Dendritic cell treated with granulocyte-macrophage colony-stimulating factor and Interleukin-4, amounts not matched to agents 40 ng/mL and 50 ng/mL, for 4 days (primary cell): Measurements from ENCODE around the gene NLRP1.

ENCODE experiments used
- H3K27ac Mint-ChIP-seq: one replicate; pipeline ENCODE4 v1.8.0; 2022; ENCODE audit warnings: mild to moderate bottlenecking, mixed read lengths
- H3K27me3 Mint-ChIP-seq: one replicate; pipeline ENCODE4 v1.8.0; 2022; ENCODE audit warnings: mild to moderate bottlenecking, mixed read lengths
- H3K36me3 Mint-ChIP-seq: one replicate; pipeline ENCODE4 v1.8.0; 2022; ENCODE audit warnings: low read depth, mixed read lengths
- H3K4me1 Mint-ChIP-seq: one replicate; pipeline ENCODE4 v1.8.0; 2022; ENCODE audit warnings: low read depth, mixed read lengths
- H3K4me3 Mint-ChIP-seq: one replicate; pipeline ENCODE4 v1.8.0; 2022; ENCODE audit warnings: mild to moderate bottlenecking, moderate library complexity, mixed read lengths
- H3K9me3 Mint-ChIP-seq: one replicate; pipeline ENCODE4 v1.8.0; 2022; ENCODE audit warnings: mixed read lengths
- intact Hi-C: fragments of 100-400 bp; cut with micrococcal nuclease; formaldehyde crosslinking; loops from one replicate; pipeline ENCODE4 v1.15.0; 2022

Gene NLRP1

DNA sequence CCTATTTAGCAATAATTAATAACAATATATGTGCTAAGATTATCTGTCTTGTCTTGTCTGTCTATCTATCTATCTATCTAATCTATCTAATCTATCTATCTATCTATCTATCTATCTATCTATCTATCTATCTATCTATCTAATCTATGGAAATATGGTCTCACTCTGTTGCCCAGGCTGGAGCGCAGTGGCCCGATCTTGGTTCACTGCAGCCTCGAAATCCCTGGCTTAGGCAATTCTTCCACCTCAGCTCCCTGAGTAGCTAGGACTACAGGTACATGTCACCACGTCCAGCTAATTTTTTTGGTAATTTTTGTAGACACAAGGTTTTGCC lies 53.3 kb downstream of the NLRP1 start:
- H3K9me3 Mint-ChIP-seq = no peaks in the 10 kb centered on the region
- H3K4me3 Mint-ChIP-seq = no peak overlapping the region
- H3K27ac Mint-ChIP-seq = no peak overlapping the region
- H3K36me3 Mint-ChIP-seq = peaks cover 99% of the 10 kb centered on the region
- no peaks in the 10 kb centered on the region for H3K27me3 Mint-ChIP-seq
- intact Hi-C loops = no loop called here
- H3K4me1 Mint-ChIP-seq = no peaks in the 10 kb centered on the region

DNA sequence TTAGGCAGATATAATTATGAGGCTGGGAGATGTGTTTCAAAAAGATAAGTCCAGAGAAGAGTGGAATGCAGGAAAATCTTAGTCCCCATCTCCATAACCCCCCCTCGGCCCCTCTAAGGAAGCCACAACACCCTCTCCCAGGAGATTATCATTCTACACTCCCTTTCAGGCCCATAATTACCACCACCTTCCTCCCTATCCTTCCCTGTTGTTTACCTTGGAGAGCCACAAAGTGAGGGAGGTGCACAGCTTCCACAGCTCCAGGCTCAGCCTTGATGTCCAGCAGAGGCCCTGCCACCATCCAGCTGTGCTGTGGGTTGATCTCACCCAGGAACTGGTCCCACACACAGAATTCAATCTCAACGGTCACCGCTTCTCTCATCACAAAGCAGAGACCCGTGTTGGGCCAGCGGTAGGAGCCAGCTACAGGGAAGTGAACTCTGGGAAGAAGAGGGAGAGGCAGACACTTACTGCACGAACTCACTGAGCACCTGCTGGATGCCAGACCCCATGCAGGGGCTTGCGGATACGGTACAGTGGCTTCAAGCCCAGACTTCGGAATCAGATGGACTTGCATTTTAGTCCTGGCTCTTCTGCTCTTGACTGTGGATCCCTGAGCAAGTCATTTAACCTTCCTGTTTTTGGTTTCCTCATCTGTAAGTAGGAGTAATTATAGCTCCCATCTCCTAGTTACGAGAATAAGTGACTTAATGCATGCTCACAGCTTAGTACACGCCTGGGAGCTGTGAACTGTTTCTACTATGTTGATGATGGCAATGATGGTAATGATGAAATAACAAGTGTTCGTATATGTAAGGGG lies 53.8 kb downstream of the NLRP1 start:
- H3K27me3 Mint-ChIP-seq = no peaks in the 10 kb centered on the region
- H3K27ac Mint-ChIP-seq = no peak overlapping the region
- H3K4me1 Mint-ChIP-seq = no peaks in the 10 kb centered on the region
- H3K9me3 Mint-ChIP-seq = no peaks in the 10 kb centered on the region
- intact Hi-C loops = no loop called here
- peaks cover 99% of the 10 kb centered on the region for H3K36me3 Mint-ChIP-seq
- no peak overlapping the region for H3K4me3 Mint-ChIP-seq

DNA sequence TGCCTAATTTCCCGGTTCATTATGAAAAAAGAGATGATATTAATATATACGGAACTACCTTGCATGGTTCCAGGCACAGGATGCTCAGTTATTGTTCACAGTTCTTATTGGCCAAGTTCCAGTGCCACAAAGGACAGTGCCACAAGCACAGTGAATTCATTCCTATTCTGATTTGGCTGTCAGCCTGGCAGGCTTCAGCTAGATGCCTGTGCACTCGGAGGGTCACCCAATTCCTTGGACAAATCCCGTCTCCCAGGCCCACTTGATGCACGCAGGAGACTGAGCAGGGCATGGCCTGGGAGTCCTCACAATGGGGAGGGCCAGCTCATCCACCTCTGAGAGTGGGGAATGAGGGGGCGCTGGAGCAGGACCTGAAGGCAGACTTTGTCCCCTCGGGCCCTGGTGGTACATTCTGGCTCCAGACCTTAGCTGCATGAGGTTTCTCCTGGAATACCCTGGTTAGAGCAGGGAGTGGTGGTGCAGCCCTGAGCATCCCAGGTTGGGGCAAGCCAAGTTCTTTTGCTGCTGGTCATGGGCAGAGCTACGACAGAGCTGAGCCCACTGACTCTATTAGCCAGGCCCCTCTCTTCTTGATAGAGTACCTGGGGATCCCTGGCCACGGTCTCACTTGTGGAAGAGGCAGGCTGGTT lies 56.6 kb downstream of the NLRP1 start:
- Mint-ChIP-seq H3K9me3 (no peaks in the 10 kb centered on the region), H3K27ac (no peak overlapping the region), H3K4me1 (no peaks in the 10 kb centered on the region), H3K27me3 (no peaks in the 10 kb centered on the region), H3K4me3 (no peak overlapping the region), H3K36me3 (peaks cover 99% of the 10 kb centered on the region)
- intact Hi-C loops = no loop called here

DNA sequence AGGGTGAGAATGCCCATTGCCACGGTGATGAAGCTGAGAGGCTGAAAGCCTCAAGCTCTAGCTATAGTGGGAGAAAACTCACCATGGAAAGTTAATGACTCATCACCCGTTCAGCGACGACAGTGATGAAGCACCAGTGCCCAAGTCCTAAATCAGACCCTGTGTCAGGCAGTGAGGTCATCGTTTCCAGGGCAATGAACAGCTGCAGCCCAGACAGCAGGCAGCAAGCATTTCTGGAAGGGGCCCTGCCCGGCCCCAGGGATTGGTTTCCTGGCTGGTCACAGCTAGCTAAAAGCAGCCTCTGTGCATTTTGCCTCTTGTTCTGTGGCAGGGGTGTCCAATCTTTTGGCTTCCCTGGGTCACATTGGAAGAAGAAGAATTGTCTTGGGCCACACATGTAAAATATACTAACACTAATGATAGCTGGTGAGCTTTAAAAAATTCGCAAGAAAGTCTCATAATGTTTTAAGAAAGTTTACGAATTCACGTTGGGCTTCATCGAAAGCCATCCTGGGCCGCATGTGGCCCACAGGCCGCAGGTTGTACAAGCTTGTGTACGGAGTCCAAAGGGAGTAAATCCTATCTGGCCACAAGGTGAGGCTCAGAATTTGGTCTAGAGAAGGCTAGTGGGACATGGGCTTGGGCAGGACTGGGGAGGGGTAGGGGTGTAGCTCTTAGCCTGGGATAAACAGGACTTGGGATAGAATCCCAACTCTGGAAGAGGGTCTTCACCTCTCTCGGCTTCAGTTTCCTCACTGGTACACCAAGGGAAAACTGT lies 57.3 kb downstream of the NLRP1 start:
- no peaks in the 10 kb centered on the region for H3K4me1 Mint-ChIP-seq
- intact Hi-C loops = no loop called here
- no peaks in the 10 kb centered on the region for H3K9me3 Mint-ChIP-seq
- H3K27me3 Mint-ChIP-seq = no peaks in the 10 kb centered on the region
- peaks cover 99% of the 10 kb centered on the region for H3K36me3 Mint-ChIP-seq
- no peak overlapping the region for H3K4me3 Mint-ChIP-seq
- H3K27ac Mint-ChIP-seq = no peak overlapping the region

DNA sequence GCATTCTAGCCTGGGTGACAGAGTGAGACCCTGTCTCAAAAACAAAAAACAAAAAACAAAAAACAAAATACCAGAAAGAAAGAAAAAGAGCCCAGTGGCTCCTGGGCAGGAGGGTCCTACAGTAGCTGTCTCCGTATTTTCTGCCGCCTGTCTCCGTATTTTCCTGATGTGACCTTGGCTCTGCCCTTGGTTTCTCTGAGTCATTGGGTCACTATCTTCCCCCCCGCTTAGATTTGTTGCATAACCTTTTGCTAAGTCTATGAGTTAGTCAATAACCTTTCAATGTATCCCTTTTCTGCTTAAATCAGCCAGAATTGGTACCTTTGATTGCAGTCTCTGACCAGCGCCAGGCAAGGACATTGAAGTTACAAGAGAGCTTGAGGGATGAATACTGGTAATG lies 61.1 kb downstream of the NLRP1 start:
- intact Hi-C loops = no loop called here
- Mint-ChIP-seq H3K27ac (no peak overlapping the region), H3K4me1 (no peaks in the 10 kb centered on the region), H3K9me3 (no peaks in the 10 kb centered on the region), H3K27me3 (no peaks in the 10 kb centered on the region), H3K4me3 (no peak overlapping the region), H3K36me3 (peaks cover 85% of the 10 kb centered on the region)

DNA sequence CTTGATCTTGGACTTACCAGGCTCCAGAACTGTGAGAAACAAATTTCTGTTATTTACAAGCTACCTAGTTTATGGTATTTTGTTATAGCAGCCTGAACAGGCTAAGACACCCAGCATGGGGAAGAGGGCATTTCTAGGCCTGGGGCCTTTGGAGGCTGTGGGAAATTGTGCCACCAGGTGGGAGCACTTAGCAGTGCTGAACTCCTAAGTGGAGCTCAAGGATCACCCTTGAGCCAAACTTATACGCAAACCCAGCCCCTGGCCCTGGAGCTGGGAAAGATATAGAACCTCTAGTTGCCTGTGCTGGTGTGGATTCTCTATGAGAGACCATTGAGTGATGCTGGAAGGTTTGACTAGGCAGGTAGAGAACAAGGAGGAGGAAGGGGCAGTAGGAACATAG lies 61.8 kb downstream of the NLRP1 start:
- no peak overlapping the region for H3K27ac Mint-ChIP-seq
- H3K4me1 Mint-ChIP-seq = no peaks in the 10 kb centered on the region
- no peaks in the 10 kb centered on the region for H3K27me3 Mint-ChIP-seq
- H3K4me3 Mint-ChIP-seq = no peak overlapping the region
- peaks cover 85% of the 10 kb centered on the region for H3K36me3 Mint-ChIP-seq
- no peaks in the 10 kb centered on the region for H3K9me3 Mint-ChIP-seq
- intact Hi-C loops = no loop called here

DNA sequence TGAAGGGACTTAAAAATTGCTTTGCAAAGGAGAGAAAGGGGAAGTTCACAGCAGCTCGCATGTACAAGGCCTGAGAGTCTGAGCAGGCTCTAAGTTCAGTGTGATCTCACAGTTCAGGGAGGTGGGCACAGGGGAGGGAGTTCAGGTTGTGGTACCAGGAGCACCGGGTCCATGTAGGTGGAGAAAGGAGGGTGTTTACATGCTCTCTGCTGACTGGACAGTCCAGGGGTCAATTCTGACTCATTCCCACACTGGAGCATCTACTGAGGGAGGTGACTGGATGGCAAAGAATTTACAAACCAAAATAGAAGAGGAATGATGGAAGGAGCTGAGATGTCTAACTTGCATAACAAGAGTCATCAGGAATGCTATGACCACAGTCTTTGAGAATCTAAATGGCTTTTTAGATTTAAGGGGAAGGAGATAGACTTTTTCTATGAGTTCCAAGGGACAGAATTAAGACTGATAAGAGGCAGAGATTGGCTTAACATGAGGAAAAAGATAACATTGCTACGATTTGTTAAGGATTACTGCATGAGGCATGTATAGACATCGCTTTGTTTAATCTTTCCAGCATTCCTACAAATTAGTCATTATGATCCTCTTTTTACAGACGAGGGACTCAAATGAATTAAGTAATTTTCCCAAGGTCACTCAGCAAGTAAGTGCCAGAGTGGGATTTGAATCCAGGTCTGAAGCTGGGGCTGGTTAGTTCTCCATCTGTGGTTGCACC lies 68.1 kb downstream of the NLRP1 start:
- Mint-ChIP-seq H3K27ac (no peak overlapping the region), H3K4me3 (no peak overlapping the region), H3K27me3 (no peaks in the 10 kb centered on the region), H3K9me3 (peaks cover 8% of the 10 kb centered on the region), H3K36me3 (peaks cover 74% of the 10 kb centered on the region), H3K4me1 (peaks cover 13% of the 10 kb centered on the region)
- intact Hi-C loops = no loop called here

DNA sequence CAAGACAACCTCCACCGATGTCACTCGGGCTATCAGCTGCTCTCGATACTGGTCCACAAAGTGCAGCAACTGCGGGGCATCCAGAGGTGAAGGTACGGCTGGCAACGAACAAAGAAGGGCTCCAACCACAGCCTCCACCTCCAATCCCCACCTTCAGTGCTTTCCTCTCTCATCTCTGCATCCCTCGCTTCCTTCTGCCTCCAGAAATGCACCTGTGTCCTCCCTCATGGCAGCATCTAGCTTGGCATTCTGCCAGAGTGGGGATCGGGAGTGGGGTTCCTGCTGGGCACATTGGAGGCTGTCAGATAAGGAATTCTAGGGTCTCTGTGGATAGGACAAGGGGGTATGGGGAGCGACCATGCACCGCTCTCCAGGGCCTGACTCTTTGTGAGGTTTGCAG lies 69.3 kb downstream of the NLRP1 start:
- peaks cover 13% of the 10 kb centered on the region for H3K4me1 Mint-ChIP-seq
- H3K4me3 Mint-ChIP-seq = no peak overlapping the region
- intact Hi-C loops = no loop called here
- no peaks in the 10 kb centered on the region for H3K27me3 Mint-ChIP-seq
- peaks cover 68% of the 10 kb centered on the region for H3K36me3 Mint-ChIP-seq
- no peak overlapping the region for H3K27ac Mint-ChIP-seq
- H3K9me3 Mint-ChIP-seq = peaks cover 8% of the 10 kb centered on the region

DNA sequence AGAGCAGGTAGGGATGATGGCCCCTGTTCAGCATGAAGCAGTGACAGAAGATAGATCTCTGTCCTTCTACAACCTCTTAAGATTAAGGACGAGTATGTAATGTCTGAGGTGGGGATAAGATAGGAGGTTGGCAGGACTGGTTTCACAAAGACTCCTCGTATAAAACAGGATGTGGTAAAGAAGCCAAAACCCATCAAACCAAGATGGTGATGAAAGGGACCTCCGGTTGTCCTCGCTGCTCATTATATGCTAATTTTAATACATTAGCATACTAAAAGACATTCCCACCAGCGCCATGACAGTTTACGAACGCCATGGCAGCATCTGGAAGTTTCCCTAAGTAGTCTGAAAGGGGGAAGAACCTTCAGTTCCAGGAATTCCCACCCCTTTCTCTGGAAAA lies 70.7 kb downstream of the NLRP1 start:
- intact Hi-C loops = no loop called here
- Mint-ChIP-seq H3K36me3 (peaks cover 75% of the 10 kb centered on the region), H3K9me3 (peaks cover 8% of the 10 kb centered on the region)

DNA sequence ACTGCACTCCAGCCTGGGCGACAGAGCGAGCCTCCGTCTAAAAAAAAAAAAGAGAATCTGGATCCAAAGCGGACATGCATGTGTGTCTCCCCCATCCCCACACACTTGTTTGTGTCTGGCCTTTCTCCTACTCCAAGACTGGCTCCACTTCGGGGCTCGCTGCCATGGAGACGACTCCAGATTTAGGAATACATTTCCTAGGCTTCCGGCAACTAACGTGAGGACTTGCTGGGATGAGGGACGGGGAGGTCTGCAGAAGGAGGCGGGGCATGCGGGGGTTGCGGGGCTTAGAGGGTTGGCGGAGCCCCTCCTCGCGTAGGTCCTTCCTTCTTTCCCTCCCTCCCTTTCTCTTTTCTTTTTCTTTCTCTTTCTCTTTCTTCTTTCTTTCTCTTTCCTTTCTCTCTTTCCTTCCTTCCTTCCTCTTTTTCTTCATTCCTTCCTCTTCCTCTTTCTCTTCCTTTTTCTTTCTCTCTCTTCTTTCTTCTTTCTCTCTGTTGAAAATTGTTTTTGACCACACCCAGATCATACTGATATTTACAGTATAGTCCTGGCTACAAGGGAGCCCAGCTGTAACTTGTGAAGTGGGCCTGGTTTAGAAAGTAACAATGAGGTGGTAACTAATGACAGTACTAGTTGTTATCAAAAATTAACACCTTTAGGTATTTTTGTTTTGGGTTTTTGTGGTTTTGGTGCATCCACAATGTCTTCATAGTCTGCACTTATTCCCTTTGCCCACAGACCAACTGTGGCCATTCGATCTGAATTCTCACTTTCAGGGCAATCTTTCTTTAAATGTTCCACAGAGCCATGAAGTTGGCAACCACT lies 72.7 kb downstream of the NLRP1 start:
- Mint-ChIP-seq H3K36me3 (peaks cover 62% of the 10 kb centered on the region), H3K27me3 (no peaks in the 10 kb centered on the region), H3K4me1 (peaks cover 13% of the 10 kb centered on the region), H3K4me3 (no peak overlapping the region), H3K9me3 (peaks cover 8% of the 10 kb centered on the region), H3K27ac (no peak overlapping the region)
- intact Hi-C loops = no loop called here

More for the DNA sequence above, 70.7 kb downstream of the NLRP1 start:
- Mint-ChIP-seq H3K27ac (no peak overlapping the region), H3K4me3 (no peak overlapping the region), H3K27me3 (no peaks in the 10 kb centered on the region), H3K4me1 (peaks cover 13% of the 10 kb centered on the region)

DNA sequence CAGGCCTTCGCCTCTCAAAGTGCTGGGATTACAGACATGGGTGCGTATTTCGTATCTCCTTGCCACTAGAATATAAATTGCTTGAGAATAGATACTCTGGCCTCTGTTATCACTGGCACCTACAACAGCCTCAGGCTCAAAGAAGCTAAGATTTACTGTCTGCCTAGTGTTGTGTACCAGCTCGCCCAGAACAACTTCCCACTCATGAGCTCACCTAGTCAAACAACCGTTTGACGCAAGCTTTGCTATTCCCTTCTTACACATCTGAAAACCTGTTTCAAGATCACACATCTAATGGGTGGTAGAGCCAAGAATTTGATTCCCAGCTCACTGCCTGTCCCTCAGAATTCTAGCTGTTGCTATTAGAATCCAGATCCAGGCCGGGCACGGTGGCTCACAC lies 73.5 kb downstream of the NLRP1 start:
- no peak overlapping the region for H3K27ac Mint-ChIP-seq
- intact Hi-C loops = no loop called here
- H3K4me1 Mint-ChIP-seq = peaks cover 8% of the 10 kb centered on the region
- H3K4me3 Mint-ChIP-seq = no peak overlapping the region
- H3K36me3 Mint-ChIP-seq = peaks cover 58% of the 10 kb centered on the region
- H3K27me3 Mint-ChIP-seq = no peaks in the 10 kb centered on the region
- peaks cover 8% of the 10 kb centered on the region for H3K9me3 Mint-ChIP-seq

DNA sequence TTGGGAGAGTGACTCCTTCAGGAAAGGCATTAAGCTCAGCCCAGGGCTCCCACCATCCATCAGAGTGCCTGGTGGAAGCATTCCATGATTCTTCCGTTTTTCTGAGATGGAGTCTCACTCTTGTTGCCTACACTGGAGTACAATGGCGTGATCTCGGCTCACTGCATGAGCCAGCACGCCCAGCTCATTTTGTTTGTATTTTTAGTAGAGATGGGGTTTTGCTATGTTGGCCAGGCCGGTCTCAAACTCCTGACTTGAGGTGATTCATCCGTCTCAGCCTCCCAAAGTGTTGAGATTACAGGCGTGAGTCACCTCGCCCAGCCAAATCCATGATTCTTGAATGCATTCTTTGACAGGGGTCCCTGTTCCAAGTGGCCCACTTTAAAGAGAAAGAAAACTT lies 74.8 kb downstream of the NLRP1 start:
- Mint-ChIP-seq H3K27ac (peak overlapping the region; percentile 5), H3K36me3 (peaks cover 58% of the 10 kb centered on the region), H3K4me1 (peaks cover 5% of the 10 kb centered on the region), H3K9me3 (peaks cover 8% of the 10 kb centered on the region), H3K4me3 (no peak overlapping the region), H3K27me3 (no peaks in the 10 kb centered on the region)
- intact Hi-C loops = no loop called here

DNA sequence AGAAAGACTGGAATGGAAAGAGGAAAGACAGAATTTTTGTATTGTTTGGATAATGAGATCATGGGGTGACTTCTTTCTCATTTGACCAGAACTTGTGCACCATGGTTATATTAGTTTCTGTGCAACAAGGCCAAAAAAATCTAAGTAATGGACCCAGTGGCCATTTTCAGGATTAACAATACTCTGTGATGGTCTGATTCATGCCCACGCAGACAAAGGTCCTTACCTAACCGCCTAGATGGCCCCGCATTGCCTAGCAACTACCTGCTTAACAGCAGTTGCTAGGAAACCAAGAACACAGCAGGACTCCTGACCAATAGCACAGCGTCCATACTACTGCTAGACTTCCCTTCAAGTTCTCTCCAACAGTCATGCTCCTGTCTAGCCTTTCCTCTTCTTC lies 75.5 kb downstream of the NLRP1 start:
- peaks cover 58% of the 10 kb centered on the region for H3K36me3 Mint-ChIP-seq
- no peaks in the 10 kb centered on the region for H3K4me1 Mint-ChIP-seq
- intact Hi-C loops = no loop called here
- H3K9me3 Mint-ChIP-seq = peaks cover 8% of the 10 kb centered on the region
- no peak overlapping the region for H3K4me3 Mint-ChIP-seq
- H3K27me3 Mint-ChIP-seq = no peaks in the 10 kb centered on the region
- H3K27ac Mint-ChIP-seq = peak overlapping the region; percentile 5
